Measurements from ENCODE around the gene IGSF9.

The IGSF9 gene

DNA sequence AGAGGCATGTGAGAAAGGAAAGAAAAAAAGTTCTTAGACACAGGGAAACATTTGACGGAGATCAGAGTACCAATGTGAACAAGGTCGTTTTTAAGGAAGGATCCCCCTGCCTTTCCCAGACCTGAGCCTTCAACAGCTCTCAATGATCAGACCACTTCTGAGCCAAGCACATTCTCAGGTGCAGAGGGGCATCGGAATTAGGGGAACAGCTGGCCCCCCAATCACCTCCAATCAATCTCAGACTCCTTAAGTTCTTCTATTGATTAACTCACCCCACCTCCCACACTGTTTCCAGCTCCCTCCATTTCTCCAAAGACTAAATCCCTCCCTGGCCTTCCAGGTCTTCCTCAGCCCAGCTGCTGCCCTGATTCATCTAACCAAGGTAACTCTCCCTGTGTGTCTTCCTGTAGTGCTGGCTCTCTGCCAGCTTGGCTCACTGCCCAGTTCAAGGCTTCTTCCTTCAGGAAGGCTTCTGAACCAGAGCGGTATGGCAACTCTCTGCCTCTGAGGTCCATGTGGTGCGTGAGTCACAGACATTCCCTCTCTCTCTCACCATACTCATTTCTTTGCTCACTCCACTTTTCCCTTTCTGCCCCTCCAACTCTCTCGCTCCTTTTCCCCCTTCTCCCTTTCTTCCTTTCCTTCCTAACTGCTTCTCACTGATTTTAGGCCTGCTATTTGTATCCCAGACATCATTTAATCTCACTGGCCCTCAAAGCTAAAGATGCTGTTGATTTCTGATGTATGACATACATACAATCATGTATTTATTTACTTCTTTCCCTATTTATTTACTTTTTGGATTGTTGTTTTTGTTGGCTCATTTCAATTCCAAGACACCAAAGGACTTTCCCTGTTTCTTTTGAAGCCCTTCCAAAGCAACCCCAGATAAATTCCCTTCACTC lies 63.5 kb downstream of the IGSF9 start:
- no peak overlapping the region for H3K4me2 ChIP-seq (ENCODE audit: low read depth, low read length, poor library complexity, severe bottlenecking)
- H3K9ac ChIP-seq (ENCODE audit: low read length), result no peak overlapping the region
- no peaks in the 10 kb centered on the region for H3K36me3 ChIP-seq (ENCODE audit: low read length)
- H3F3A ChIP-seq (ENCODE audit: insufficient read depth), result no peaks in the 10 kb centered on the region
- no peaks in the 10 kb centered on the region for H3K27me3 ChIP-seq (ENCODE audit: low read length)
- no peaks in the 10 kb centered on the region for H3K9me2 ChIP-seq (replicated peaks; ENCODE audit: insufficient read depth, low read length)
- no peak overlapping the region for H2AFZ ChIP-seq (ENCODE audit: low read depth, low read length, severe bottlenecking)
- no peak overlapping the region for H3K27ac ChIP-seq (ENCODE audit: low read depth, low read length)
- no peaks in the 10 kb centered on the region for H3K9me3 ChIP-seq (ENCODE audit: insufficient read depth, low read length)
- no peaks in the 10 kb centered on the region for H3K79me2 ChIP-seq (ENCODE audit: insufficient read depth, low read length)
- H3K4me3 ChIP-seq (ENCODE audit: insufficient read depth, low read length, poor library complexity, severe bottlenecking), result no peak overlapping the region
- H4K20me1 ChIP-seq (ENCODE audit: low read depth, low read length), result no peaks in the 10 kb centered on the region
- TF ChIP-seq EZH2phosphoT487 (conservative IDR thresholded peaks at IDR 0.05; ENCODE audit: low read length), result no peak
- TF ChIP-seq, protein P1, sequence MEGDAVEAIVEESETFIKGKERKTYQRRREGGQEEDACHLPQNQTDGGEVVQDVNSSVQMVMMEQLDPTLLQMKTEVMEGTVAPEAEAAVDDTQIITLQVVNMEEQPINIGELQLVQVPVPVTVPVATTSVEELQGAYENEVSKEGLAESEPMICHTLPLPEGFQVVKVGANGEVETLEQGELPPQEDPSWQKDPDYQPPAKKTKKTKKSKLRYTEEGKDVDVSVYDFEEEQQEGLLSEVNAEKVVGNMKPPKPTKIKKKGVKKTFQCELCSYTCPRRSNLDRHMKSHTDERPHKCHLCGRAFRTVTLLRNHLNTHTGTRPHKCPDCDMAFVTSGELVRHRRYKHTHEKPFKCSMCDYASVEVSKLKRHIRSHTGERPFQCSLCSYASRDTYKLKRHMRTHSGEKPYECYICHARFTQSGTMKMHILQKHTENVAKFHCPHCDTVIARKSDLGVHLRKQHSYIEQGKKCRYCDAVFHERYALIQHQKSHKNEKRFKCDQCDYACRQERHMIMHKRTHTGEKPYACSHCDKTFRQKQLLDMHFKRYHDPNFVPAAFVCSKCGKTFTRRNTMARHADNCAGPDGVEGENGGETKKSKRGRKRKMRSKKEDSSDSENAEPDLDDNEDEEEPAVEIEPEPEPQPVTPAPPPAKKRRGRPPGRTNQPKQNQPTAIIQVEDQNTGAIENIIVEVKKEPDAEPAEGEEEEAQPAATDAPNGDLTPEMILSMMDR (IDR thresholded peaks at IDR 0.05; ENCODE audit: insufficient read depth, low read length, poor library complexity, severe bottlenecking), result no peak

DNA sequence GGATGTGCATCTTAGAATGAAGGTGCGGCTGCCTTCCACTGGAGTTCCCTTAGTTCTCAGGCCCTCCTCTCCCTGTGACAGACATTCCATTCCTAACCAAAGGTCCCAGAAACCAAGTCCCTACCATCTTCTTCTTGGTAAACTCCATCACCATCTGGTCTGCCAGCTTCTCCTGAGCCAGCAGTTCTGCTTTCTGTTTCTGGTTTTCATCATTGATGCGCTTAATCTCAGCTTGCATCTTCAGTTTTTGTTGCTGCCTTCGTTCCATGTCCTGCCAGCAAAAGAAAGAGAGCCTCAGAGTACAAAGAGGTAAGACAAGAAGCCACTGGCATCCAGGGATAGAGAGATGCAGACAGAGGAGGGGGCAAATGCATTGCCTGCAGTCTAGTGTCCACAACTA lies 65.0 kb downstream of the IGSF9 start:
- no peak overlapping the region for H2AFZ ChIP-seq (ENCODE audit: low read depth, low read length, severe bottlenecking)
- no peak overlapping the region for H3K4me3 ChIP-seq (ENCODE audit: insufficient read depth, low read length, poor library complexity, severe bottlenecking)
- no peak overlapping the region for H3K4me2 ChIP-seq (ENCODE audit: low read depth, low read length, poor library complexity, severe bottlenecking)
- H3F3A ChIP-seq (ENCODE audit: insufficient read depth), result no peaks in the 10 kb centered on the region
- H3K9ac ChIP-seq (ENCODE audit: low read length), result no peak overlapping the region
- H3K9me2 ChIP-seq (replicated peaks; ENCODE audit: insufficient read depth, low read length), result no peaks in the 10 kb centered on the region
- H3K27me3 ChIP-seq (ENCODE audit: low read length), result no peaks in the 10 kb centered on the region
- H3K9me3 ChIP-seq (ENCODE audit: insufficient read depth, low read length), result no peaks in the 10 kb centered on the region
- no peaks in the 10 kb centered on the region for H3K36me3 ChIP-seq (ENCODE audit: low read length)
- no peak overlapping the region for H3K27ac ChIP-seq (ENCODE audit: low read depth, low read length)
- TF ChIP-seq EZH2phosphoT487 (conservative IDR thresholded peaks at IDR 0.05; ENCODE audit: low read length), result no peak
- TF ChIP-seq, protein P1 (IDR thresholded peaks at IDR 0.05; ENCODE audit: insufficient read depth, low read length, poor library complexity, severe bottlenecking), result no peak
- no peaks in the 10 kb centered on the region for H3K79me2 ChIP-seq (ENCODE audit: insufficient read depth, low read length)
- H4K20me1 ChIP-seq (ENCODE audit: low read depth, low read length), result no peaks in the 10 kb centered on the region

DNA sequence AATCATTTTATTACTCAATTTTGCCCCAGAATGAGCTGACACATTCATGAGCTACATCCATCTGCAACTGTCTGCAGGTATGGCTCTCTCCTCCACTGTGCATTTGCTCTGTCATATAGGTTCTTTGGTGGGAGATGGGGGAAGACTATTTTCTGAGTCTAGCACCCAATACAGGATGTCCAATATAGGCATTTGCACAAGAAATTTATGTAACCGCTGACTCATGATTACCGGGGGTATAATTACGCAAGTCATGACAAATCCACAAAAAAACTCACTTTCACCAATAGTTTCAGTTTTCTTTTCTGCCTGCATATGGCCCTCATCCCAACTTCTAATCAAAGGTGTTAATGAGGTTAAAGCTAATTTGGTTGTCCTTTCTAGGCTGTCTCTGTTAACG lies 65.4 kb downstream of the IGSF9 start:
- no peaks in the 10 kb centered on the region for H3K9me3 ChIP-seq (ENCODE audit: insufficient read depth, low read length)
- H3K27me3 ChIP-seq (ENCODE audit: low read length), result no peaks in the 10 kb centered on the region
- H2AFZ ChIP-seq (ENCODE audit: low read depth, low read length, severe bottlenecking), result no peak overlapping the region
- no peaks in the 10 kb centered on the region for H4K20me1 ChIP-seq (ENCODE audit: low read depth, low read length)
- H3K4me3 ChIP-seq (ENCODE audit: insufficient read depth, low read length, poor library complexity, severe bottlenecking), result no peak overlapping the region
- TF ChIP-seq, protein P1 (IDR thresholded peaks at IDR 0.05; ENCODE audit: insufficient read depth, low read length, poor library complexity, severe bottlenecking), result no peak
- no peak for TF ChIP-seq EZH2phosphoT487 (conservative IDR thresholded peaks at IDR 0.05; ENCODE audit: low read length)
- H3K79me2 ChIP-seq (ENCODE audit: insufficient read depth, low read length), result no peaks in the 10 kb centered on the region
- no peaks in the 10 kb centered on the region for H3K36me3 ChIP-seq (ENCODE audit: low read length)
- no peaks in the 10 kb centered on the region for H3F3A ChIP-seq (ENCODE audit: insufficient read depth)
- no peaks in the 10 kb centered on the region for H3K9me2 ChIP-seq (replicated peaks; ENCODE audit: insufficient read depth, low read length)
- no peak overlapping the region for H3K4me2 ChIP-seq (ENCODE audit: low read depth, low read length, poor library complexity, severe bottlenecking)
- H3K27ac ChIP-seq (ENCODE audit: low read depth, low read length), result no peak overlapping the region
- no peak overlapping the region for H3K9ac ChIP-seq (ENCODE audit: low read length)

Measured in SU-DHL-6 (cell line).